Germinal center (tissue), 1 donor: Measurements from ENCODE around the gene HELT.

Experiments
- DNase-seq: peaks from one replicate; pipeline ENCODE4 v3.0.0; 2012; ENCODE audit warnings: mixed read lengths, low spot score

HELT gene

GRCh38 chr4:185003596-185004351 is 14.5 kb upstream of the HELT start:
- DNase-seq = no peak

GRCh38 chr4:185004562-185005218 is 13.6 kb upstream of the HELT start:
- no peak for DNase-seq

- peak; percentile 76 for DNase-seq
Observed at GRCh38 chr4:185005219-185005819, 13.0 kb upstream of the HELT start.

GRCh38 chr4:185011408-185011807 is 6.9 kb upstream of the HELT start:
- DNase-seq = no peak

- no peak for DNase-seq
Observed at GRCh38 chr4:185013417-185014125, 4.7 kb upstream of the HELT start.

- DNase-seq = no peak
Observed at GRCh38 chr4:185015108-185015507, 3.2 kb upstream of the HELT start.

- no peak for DNase-seq
Observed at GRCh38 chr4:185016101-185016940, 2.0 kb upstream of the HELT start.

GRCh38 chr4:185016946-185017758 is 1.1 kb upstream of the HELT start:
- no peak for DNase-seq

- no peak for DNase-seq
Observed at GRCh38 chr4:185018834-185019455, 655 bp downstream of the HELT start.

- no peak for DNase-seq
Observed at GRCh38 chr4:185019456-185020292, 1.4 kb downstream of the HELT start.

GRCh38 chr4:185020293-185020808 is 2.1 kb downstream of the HELT start:
- no peak for DNase-seq

- DNase-seq = no peak
Observed at GRCh38 chr4:185020863-185021761, 2.8 kb downstream of the HELT start.

GRCh38 chr4:185023471-185023870 is 5.2 kb downstream of the HELT start:
- DNase-seq = no peak

- DNase-seq = no peak
Observed at GRCh38 chr4:185028625-185029024, 10.3 kb downstream of the HELT start.

GRCh38 chr4:185031611-185032010 is 13.3 kb downstream of the HELT start:
- no peak for DNase-seq

GRCh38 chr4:185033072-185033471 is 14.8 kb downstream of the HELT start:
- no peak for DNase-seq

GRCh38 chr4:185033950-185034349 is 15.7 kb downstream of the HELT start:
- no peak for DNase-seq

- no peak for DNase-seq
Observed at GRCh38 chr4:185035284-185035683, 17.0 kb downstream of the HELT start.
